Stimulated activated CD4-positive, alpha-beta T cell treated with anti-CD3 and anti-CD28 coated beads, Interleukin-4, amount 100 ng/mL, for 48 hours (primary cell): ENCODE measurements around the gene GALNT6.
"Not testable (repeated sequence)": the region's sequence is repeated elsewhere in the genome, so short reads cannot be mapped to it uniquely, and the experiment has no call there.

Source experiments
- DNase-seq, 2 donors: peaks; one replicate each; pipeline ENCODE4 v3.0.0-alpha.2; 2020; ENCODE audit warnings: low read depth in 2 of 2

Gene GALNT6

DNA sequence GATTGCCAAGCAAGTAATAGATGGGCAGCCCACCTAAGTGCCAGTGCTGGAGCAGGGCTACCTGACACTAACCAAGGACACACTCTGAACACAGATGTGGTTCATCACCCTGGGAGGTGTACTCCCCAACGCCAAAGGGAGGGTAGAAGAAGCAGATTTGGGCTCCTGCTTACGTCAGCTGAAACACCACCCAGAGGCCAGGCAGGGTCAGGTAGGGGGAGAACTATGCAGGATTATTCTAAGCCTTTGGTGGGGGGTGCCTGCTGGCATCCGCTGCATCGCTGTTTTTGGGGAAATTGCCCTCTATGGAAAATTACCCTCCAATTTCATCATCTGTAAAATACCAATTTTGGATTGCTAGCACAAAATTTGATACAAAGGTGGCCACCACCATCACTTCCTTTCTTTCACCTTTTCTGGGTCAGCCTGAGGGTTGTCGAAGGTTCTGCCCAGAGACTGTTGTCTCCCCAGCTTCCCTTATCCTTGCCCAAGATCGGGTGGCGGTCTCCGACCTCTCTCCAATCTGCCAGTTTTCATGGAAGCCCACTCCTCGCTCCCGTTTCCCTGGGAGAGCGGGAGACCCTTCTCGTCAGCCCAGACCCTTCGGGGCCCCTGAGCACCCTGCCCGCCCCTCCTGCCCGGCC lies 67.8 kb downstream of the GALNT6 start:
- DNase-seq = peak in 1 of 2 donors; percentile 38

DNA sequence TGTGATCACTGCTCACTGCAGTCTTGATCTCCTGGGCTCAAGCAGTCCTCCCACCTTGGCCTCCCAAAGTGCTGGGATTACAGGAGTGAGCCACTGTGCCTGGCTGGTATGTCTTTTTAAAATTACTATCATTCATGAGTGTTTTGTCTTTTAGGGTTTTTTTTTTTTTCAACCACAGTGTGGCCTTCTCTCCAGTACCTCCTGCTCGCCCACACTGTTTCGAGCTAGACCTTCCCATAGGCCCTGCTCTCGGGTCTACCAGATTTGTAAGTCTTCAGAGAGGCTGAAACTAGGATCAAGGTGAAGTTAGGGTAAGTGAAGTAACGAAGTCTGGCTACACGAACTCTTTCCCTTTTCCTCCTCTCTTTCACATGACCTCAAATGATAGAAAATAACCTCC lies 68.8 kb downstream of the GALNT6 start:
- DNase-seq = no peak

DNA sequence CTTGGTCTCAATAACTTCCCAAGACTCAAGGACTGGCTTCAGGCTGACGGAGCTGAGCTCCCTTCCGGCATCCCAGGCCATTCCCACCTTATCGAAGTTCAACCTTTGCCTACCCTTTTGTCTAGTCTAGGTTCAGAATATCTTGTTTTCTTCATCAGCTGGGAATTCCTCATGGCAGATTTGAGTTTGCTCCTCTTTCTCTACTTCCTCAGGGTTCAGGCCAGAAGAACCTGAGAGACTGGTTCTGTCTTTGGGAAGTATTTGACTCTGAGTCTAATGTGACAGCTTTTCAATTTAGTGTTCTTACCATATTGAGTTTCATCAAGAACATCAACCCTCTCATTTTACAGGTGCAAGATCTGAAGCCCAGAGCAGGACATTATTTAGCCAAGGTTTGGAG lies 69.3 kb downstream of the GALNT6 start:
- DNase-seq = no peak

DNA sequence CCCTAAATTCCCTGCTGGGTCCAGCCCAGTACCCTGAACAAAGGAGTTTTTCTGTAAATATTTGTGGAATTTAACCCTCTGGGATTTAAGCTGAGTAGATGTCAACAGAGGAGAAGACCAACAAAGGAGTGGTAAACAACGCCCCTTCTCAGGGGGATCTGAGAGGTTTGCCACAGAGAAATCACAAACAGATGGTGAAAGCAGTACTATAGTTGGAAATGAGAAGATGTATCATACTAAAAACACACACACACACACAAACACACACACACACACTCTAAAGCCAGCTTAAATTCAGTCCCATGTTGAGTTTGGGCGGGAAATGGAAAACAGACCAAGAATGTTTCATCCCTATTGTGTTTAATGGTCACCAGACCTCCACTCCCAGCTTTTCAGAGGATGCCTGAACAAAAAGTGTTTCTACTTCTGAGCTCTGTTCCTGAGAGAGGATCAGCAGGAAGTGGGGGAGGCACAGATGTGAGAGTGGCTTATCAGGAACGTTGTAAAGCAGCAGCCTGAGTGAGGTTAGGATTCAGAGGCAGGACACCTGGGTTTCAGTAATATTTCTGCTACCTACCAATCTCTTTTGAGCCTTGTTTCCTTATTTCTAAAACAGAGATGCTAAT lies 70.4 kb downstream of the GALNT6 start:
- DNase-seq = no peak

DNA sequence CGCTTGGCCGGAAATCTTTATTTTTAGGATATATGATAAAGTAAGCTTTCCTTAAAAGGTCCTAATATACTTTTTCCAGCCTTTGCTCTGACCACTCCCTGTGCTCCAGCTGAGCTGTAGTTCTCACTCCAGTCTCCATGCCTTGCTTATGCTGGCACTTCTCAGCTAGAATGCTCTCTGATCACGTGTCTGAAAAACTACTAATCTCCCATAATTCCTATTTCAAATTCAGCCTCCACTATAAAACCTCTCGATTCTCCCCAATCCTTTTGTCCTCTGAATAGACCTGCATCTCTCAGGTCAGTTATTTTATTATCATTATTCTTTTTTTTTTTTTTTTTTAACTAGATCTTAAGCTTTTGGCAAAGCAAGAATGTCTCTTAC lies 70.9 kb downstream of the GALNT6 start:
- DNase-seq = no peak

DNA sequence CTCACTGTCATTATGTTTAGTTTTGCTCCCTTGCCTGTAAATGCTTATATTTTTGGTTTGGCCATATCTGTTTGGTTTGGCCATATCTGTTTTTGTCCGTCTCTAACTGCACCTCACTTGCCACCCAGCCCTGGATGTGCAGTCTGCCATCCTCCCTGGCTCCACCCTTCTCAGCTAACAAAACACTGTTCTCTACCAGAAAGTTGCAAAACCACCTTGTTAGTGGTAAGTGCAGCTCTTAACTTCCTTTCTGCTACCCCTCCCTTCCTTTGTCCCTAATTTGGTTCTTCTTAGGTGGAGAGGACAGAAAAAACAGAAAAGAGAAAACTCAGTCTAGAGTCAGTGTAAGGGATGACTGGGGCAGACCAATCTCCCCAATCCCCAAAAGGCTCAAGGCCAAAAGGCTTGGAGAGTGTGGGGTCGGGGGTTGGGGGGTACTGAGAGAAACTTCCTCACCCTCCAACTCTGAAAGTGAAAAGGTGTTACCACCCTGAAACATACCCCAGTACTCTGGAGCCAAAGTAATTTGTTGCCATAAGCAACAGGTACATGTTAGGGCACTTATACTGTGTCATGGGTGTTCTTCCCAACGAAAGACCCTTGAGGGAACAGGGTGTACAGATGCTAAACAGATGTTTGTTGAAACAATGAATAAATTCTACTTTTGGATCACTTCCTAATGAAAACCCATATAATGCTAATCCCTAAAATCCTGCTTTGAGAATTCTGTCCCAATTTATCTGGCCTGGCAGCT lies 72.2 kb downstream of the GALNT6 start:
- no peak for DNase-seq

DNA sequence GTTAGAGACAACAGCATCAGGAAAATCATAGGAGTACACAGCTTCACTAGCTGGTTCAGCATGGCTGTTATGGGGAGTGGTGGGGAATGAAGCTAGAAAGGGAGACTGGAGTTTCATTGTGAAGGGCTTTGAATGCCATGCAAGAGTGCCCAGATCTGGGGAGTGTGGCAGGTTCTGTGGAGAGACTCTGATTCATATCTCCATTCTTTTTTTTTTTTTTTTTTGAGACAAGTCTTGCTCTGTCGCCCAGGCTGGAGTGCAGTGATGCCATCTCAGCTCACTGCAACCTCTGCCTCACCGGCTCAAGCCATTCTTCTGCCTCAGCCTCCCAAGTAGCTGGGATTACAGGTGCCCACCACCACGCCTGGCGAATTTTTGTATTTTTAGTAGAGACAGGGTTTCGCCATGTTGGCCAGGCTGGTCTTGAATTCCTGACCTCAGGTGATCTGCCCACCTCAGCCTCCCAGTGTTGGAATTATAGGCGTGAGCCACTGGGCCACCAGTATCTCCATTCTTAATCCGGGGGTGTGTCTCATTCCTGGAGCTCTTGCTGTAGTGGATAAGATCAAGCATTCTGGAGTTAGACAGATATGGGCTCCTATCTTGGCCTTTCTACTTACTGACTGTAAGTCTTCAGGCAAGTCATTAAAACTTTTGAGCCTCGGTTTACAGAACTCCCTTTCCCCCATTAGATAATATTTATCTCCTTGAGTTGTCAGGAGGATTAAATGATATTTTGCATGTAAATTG lies 73.0 kb downstream of the GALNT6 start:
- DNase-seq = not testable (repeated sequence)

DNA sequence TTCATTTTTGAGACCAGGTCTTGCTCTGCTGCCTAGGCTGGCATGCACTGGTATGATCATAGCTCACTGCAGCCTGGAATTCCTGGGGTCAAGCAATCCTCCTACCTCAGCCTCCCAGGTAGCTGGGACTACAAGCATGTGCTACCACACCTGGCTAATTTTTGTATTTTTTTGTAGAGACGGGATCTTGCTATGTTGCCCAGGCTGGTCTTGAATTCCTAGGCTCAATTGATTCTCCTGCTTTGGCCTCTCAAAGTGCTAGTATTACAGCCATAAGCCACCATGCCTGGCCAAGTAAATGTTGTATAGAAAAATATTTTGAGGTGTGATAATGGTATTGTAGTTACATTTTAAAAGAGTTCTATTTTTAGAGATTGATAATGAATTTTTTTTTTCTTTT lies 79.8 kb downstream of the GALNT6 start:
- no peak for DNase-seq

DNA sequence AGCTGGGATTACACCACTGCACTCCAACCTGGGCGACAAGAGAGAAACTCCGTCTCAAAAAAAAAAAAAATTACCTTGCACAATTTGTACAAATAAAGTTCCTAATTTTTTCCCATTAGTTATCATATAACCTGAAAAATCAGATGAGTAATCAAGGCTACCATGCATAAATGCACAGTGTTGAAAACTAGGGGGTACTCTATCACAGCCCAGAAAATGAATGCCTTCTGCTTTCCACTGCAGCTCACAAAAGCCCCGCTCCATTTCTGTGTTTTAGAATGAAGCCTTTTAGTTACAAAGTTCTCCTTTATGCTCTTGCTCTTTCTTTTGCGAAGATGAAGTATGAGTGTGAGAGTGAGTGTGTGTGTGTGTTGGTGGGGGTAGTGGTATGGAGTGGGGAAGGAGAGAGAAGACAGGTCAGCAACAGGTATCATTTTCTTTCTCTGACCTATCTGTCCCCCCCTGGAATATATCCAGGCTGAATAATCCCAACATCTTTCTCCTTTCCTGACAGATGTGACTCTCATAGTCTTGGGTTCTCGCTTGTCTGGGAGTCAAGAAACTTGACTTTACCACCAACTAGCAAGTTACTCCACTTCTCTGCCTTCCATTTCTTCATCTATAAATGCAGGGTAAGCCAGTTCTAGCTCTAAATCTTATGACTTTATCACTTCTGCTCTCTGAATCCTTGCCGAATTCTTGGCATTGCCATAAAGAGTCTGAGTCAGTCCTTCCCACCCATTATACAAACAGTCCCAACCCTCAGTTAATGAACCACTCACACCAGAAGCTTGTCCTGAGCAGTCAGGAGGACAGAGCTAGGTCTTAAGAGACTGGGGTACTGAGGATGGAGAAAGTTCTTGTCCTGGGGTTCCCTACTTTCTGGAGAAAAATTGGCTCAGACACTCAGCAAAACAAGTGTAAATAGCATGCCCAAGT lies 83.3 kb downstream of the GALNT6 start:
- no peak for DNase-seq

DNA sequence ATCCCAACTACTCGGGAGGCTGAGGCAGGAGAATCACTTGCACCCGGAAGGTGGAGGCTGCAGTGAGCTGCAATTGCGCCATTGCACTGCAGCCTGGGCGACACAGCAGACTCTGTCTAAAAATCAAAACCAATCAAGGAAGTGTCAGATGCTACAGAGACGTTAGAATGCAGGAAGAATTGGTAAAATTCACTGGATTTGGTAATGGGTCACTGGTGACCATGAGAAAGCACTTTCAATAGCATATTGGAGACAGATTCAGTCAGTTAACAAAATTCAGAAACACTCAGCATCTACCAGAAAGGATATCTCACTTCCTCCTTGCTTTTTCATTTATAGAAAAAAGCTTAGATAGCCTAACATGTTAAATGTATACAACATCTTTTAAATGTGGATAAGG lies 84.7 kb downstream of the GALNT6 start:
- no peak for DNase-seq
